SK-N-SH (cell line): ENCODE measurements around the gene CCDC88C. TPM values are rescaled to one million over a fixed set of nuclear protein-coding genes. Genes with fewer than 3 reads are reported as not detected.

Source experiments
- CTCF ChIA-PET: fragments of 300-600, 350-600 bp; formaldehyde crosslinking; extraction: SDS; loops from one replicate; lab custom pipeline; 2021; lab: Yijun Ruan, JAX
- POLR2A ChIA-PET: fragments of 350-600 bp; sonication (Branson Sonifier 250); formaldehyde crosslinking; extraction: SDS; loops from one replicate; lab custom pipeline; 2020; ENCODE audit warnings: antibody characterized with exemption, inconsistent platforms; lab: Yijun Ruan, JAX
- DNase-seq: peaks from one replicate; pipeline ENCODE4 v3.0.0; 2012
- H2AFZ ChIP-seq: fragments of 200-600 bp; sonication (generic); 2 replicates; pipeline ENCODE4 v1.8.1; 2016; ENCODE audit warnings: antibody characterized with exemption, mild to moderate bottlenecking, low read depth
- H3F3A ChIP-seq: fragments of 200-600 bp; sonication (generic); replicated peaks from 2 replicates; pipeline ENCODE3; 2016; ENCODE audit warnings: antibody characterized with exemption, mild to moderate bottlenecking; ENCODE audit not compliant: insufficient read depth
- H3K27ac ChIP-seq, 2 experiments: fragments of 200-500 bp in 1 of 2; fragments of 200-600 bp in 1 of 2; sonication (Bioruptor generic) in 1 of 2; sonication (generic), shearing (Covaris generic) in 1 of 2; 2 replicates each; pipeline versions ENCODE4 v1.5.1 to v1.6.1; 2014 to 2016; ENCODE audit warnings: low read depth in 2 of 2, inconsistent platforms in 1 of 2, low read length in 1 of 2, mild to moderate bottlenecking in 1 of 2, mixed read lengths in 1 of 2
- H3K27me3 ChIP-seq: fragments of 200-600 bp; sonication (generic), shearing (Covaris generic); 2 replicates; pipeline ENCODE4 v1.6.1; 2016; ENCODE audit warnings: mixed run types; ENCODE audit not compliant: insufficient read depth
- H3K36me3 ChIP-seq, 2 experiments: fragments of 200-500 bp in 1 of 2; fragments of 200-600 bp in 1 of 2; sonication (Bioruptor generic) in 1 of 2; sonication (generic) in 1 of 2; replicated peaks in 1 of 2; 2 replicates each; pipeline versions ENCODE3 to v1.5.1; 2014 to 2016; ENCODE audit warnings: low read length in 1 of 2, mild to moderate bottlenecking in 1 of 2; ENCODE audit not compliant: insufficient read depth in 2 of 2, control insufficient read depth in 1 of 2
- H3K4me1 ChIP-seq, 2 experiments: fragments of 200-500 bp in 1 of 2; fragments of 200-600 bp in 1 of 2; sonication (Bioruptor generic) in 1 of 2; sonication (generic), shearing (Covaris generic) in 1 of 2; 2 replicates each; pipeline versions ENCODE4 v1.5.1 to v1.6.1; 2014 to 2016; ENCODE audit warnings: low read depth in 1 of 2, low read length in 1 of 2, mixed run types in 1 of 2; ENCODE audit not compliant: insufficient read depth in 2 of 2, control insufficient read depth in 1 of 2
- H3K4me2 ChIP-seq: fragments of 200-600 bp; sonication (generic), shearing (Covaris generic); 2 replicates; pipeline ENCODE4 v1.6.1; 2017; ENCODE audit warnings: mixed run types
- H3K4me3 ChIP-seq, 2 experiments: fragments of 200-500 bp in 1 of 2; fragments of 200-600 bp in 1 of 2; sonication (Bioruptor generic) in 1 of 2; sonication (generic), shearing (Covaris generic) in 1 of 2; 2 replicates each; pipeline versions ENCODE4 v1.5.1 to v1.8.1; 2014 to 2016; ENCODE audit warnings: low read depth in 2 of 2, inconsistent platforms in 1 of 2, low read length in 1 of 2, mild to moderate bottlenecking in 1 of 2, mixed read lengths in 1 of 2, moderate library complexity in 1 of 2
- H3K79me2 ChIP-seq: fragments of 200-600 bp; sonication (generic); 2 replicates; pipeline ENCODE4 v1.8.1; 2017; ENCODE audit warnings: mild to moderate bottlenecking; ENCODE audit not compliant: insufficient read depth
- H3K9ac ChIP-seq: fragments of 200-600 bp; sonication (generic); 2 replicates; pipeline ENCODE4 v1.6.1; 2017; ENCODE audit warnings: mixed run types
- H3K9me2 ChIP-seq: fragments of 200-600 bp; sonication (generic); 2 replicates; pipeline ENCODE4 v1.6.1; 2017; ENCODE audit warnings: mixed run types
- H3K9me3 ChIP-seq: fragments of 200-600 bp; sonication (generic); 2 replicates; pipeline ENCODE4 v1.6.1; 2017; ENCODE audit warnings: mixed run types, mild to moderate bottlenecking, moderate library complexity
- H4K20me1 ChIP-seq: fragments of 200-600 bp; sonication (generic); 2 replicates; pipeline ENCODE4 v1.6.1; 2017; ENCODE audit warnings: mild to moderate bottlenecking, mixed run types; ENCODE audit not compliant: insufficient read depth
- FOXJ3 ChIP-seq: sonication (generic); formaldehyde crosslinking; IDR thresholded peaks from 2 replicates; pipeline ENCODE4 v1.5.1; 2020; ENCODE audit warnings: mild to moderate bottlenecking, missing genetic modification reagents
- IRF3 ChIP-seq: fragments of 150-350 bp; IDR thresholded peaks from 2 replicates; pipeline ENCODE4 v1.6.1; 2016; ENCODE audit warnings: mild to moderate bottlenecking, low read depth, low read length
- JUND ChIP-seq: IDR thresholded peaks from 2 replicates; pipeline ENCODE4 v1.4.0; 2012
- MEF2A ChIP-seq: IDR thresholded peaks from 2 replicates; pipeline ENCODE4 v1.4.0; 2012; ENCODE audit warnings: low read depth, borderline replicate concordance
- POLR2AphosphoS5 ChIP-seq: IDR thresholded peaks from 2 replicates; pipeline ENCODE4 v1.6.1; 2012; ENCODE audit warnings: low read depth, low read length
- RAD21 ChIP-seq: IDR thresholded peaks from 2 replicates; pipeline ENCODE4 v1.6.1; 2012; ENCODE audit warnings: mild to moderate bottlenecking, low read length
- RXRA ChIP-seq: IDR thresholded peaks from 2 replicates; pipeline ENCODE4 v1.4.0; 2012; ENCODE audit warnings: low read depth, mild to moderate bottlenecking, borderline replicate concordance
- TAF1 ChIP-seq: IDR thresholded peaks from 2 replicates; pipeline ENCODE4 v1.6.1; 2012; ENCODE audit warnings: low read depth, mild to moderate bottlenecking, low read length, moderate library complexity, borderline replicate concordance
- YY1 ChIP-seq: IDR thresholded peaks from 2 replicates; pipeline ENCODE4 v1.4.0; 2012; ENCODE audit warnings: low read depth, mild to moderate bottlenecking
- WGBS: methylation state at CpG from one replicate; pipeline ENCODE4 v1.1.6; 2017; ENCODE audit warnings: low lambda C conversion rate; 5-methylcytosine and 5-hydroxymethylcytosine counted together
- polyA plus RNA-seq, 3 experiments: library from polyadenylated mRNA; depleted of rRNA; stranded (reverse); fragments of >200 nt; gene quantifications; 2 replicates each; pipeline ENCODE4 v1.2.3, GENCODE V29; 2012

The CCDC88C gene
- polyA plus RNA-seq, 1 of the 3 experiments (the other 2 are of a cell fraction), result 0.39 TPM

GRCh38 chr14:91379579-91379932, 38.1 kb downstream of the CCDC88C start:
- H3K9ac ChIP-seq, result no peak overlapping the region
- POLR2A ChIA-PET, result interaction anchor here (1.7 kb wide), 1 partner anchor 38 kb away, joined by 5 read pairs; the partner anchor contains the start of gene CCDC88C
- CTCF ChIA-PET, result interaction anchor here (5.0 to 14.4 kb wide), 2 partner anchors 39 to 54 kb away, joined by 29 to 154 read pairs; partner anchors contain the start of gene CCDC88C

GRCh38 chr14:91378930-91379578, 38.6 kb downstream of the CCDC88C start:
- H3K9me3 ChIP-seq, result no peaks in the 10 kb centered on the region
- TF ChIP-seq TAF1 (no peak), MEF2A (no peak), YY1 (no peak), IRF3 (no peak), FOXJ3 (CRISPR knock-in tag) (no peak), RXRA (no peak), JUND (no peak), RAD21 (no peak)
- TF ChIP-seq, all 33 proteins: peak for 0
- H3K27me3 ChIP-seq, result no peaks in the 10 kb centered on the region
- H3K36me3 ChIP-seq, result no peaks in the 10 kb centered on the region
- no peaks in the 10 kb centered on the region for H3F3A ChIP-seq
- H3K9ac ChIP-seq, result no peak overlapping the region
- H4K20me1 ChIP-seq, result no peaks in the 10 kb centered on the region
- no peak overlapping the region for H3K4me3 ChIP-seq
- H3K4me2 ChIP-seq, result no peak overlapping the region
- no peak for DNase-seq
- no peak overlapping the region for H2AFZ ChIP-seq
- H3K9me2 ChIP-seq, result no peaks in the 10 kb centered on the region
- peak overlapping the region in 1 of 2 experiments; percentile 82; a peak in 2 of 4 replicates for H3K27ac ChIP-seq
- H3K79me2 ChIP-seq, result no peaks in the 10 kb centered on the region
- H3K4me1 ChIP-seq, result peaks cover 11 to 73% of the 10 kb centered on the region in 2 experiments; a peak in 3 of 4 replicates
- CTCF ChIA-PET, result interaction anchor here (0.9 to 14.4 kb wide), 5 partner anchors 21 to 99 kb away, joined by 3 to 154 read pairs (median 4); partner anchors contain the start of gene CCDC88C
- POLR2A ChIA-PET, result interaction anchor here (1.7 kb wide), 1 partner anchor 39 kb away, joined by 5 read pairs; the partner anchor contains the start of gene CCDC88C
- WGBS, result 95% methylated on average over 6 of the region's 11 CpGs

More at GRCh38 chr14:91379579-91379932, 38.1 kb downstream of the CCDC88C start:
- H3K4me2 ChIP-seq, result no peak overlapping the region
- H3K9me3 ChIP-seq, result no peaks in the 10 kb centered on the region
- H4K20me1 ChIP-seq, result no peaks in the 10 kb centered on the region
- no peaks in the 10 kb centered on the region for H3K9me2 ChIP-seq
- peaks cover 11 to 68% of the 10 kb centered on the region in 2 experiments; a peak in 3 of 4 replicates for H3K4me1 ChIP-seq
- H2AFZ ChIP-seq, result no peak overlapping the region
- no peak overlapping the region for H3K4me3 ChIP-seq
- TF ChIP-seq POLR2AphosphoS5, result no peak
- no peaks in the 10 kb centered on the region for H3K79me2 ChIP-seq
- no peaks in the 10 kb centered on the region for H3F3A ChIP-seq
- 92% methylated on average over 10 of the region's 13 CpGs for WGBS
- peak overlapping the region in 1 of 2 experiments; percentile 82; a peak in 2 of 4 replicates for H3K27ac ChIP-seq
- no peak for DNase-seq
- no peaks in the 10 kb centered on the region for H3K27me3 ChIP-seq
- no peaks in the 10 kb centered on the region for H3K36me3 ChIP-seq
